Breast epithelium (tissue), 4 donors: ENCODE measurements around the gene SRSF11. TPM values are rescaled to one million over a fixed set of nuclear protein-coding genes. Genes with fewer than 3 reads are reported as not detected.

Experiments
- DNase-seq, 2 donors: peaks; one replicate each; pipeline ENCODE4 v3.0.0-alpha.2; 2019; ENCODE audit warnings: low spot score in 2 of 2
- H3K27ac ChIP-seq, 2 donors: fragments of 200-600 bp; sonication (generic) in 1 of 2; one replicate each; pipeline ENCODE4 v1.5.1; 2016 to 2019; ENCODE audit warnings: mild to moderate bottlenecking in 1 of 2
- H3K27me3 ChIP-seq, 2 donors: fragments of 200-600 bp; sonication (generic) in 1 of 2; one replicate each; pipeline versions ENCODE4 v1.5.1 to v1.6.0; 2017 to 2019; ENCODE audit warnings: control low read depth in 1 of 2, mild to moderate bottlenecking in 1 of 2
- H3K36me3 ChIP-seq: fragments of 200-600 bp; one replicate; pipeline ENCODE4 v1.5.1; 2019
- H3K4me1 ChIP-seq, 2 donors: fragments of 200-600 bp; sonication (generic); one replicate each; pipeline ENCODE4 v1.5.1; 2016 to 2019; ENCODE audit warnings: control low read depth in 1 of 2
- H3K4me3 ChIP-seq, 3 donors: fragments of 200-600 bp; sonication (generic); 1 replicate in 2 of 3; 2 replicates in 1 of 3; pipeline ENCODE4 v1.5.1; 2016 to 2019; ENCODE audit warnings: mild to moderate bottlenecking in 3 of 3, moderate library complexity in 2 of 3
- H3K9me3 ChIP-seq, 2 donors: fragments of 200-600 bp; sonication (generic) in 1 of 2; one replicate each; pipeline ENCODE4 v1.5.1; 2016 to 2019; ENCODE audit warnings: control low read depth in 1 of 2
- CTCF ChIP-seq, 3 donors: fragments of 450-650 bp; IDR thresholded peaks; one replicate each; pipeline ENCODE4 v1.5.1; 2016 to 2017; ENCODE audit warnings: antibody characterized with exemption in 3 of 3, mild to moderate bottlenecking in 3 of 3, moderate library complexity in 3 of 3
- POLR2A ChIP-seq: fragments of 450-650 bp; IDR thresholded peaks from one replicate; pipeline ENCODE4 v1.6.1; 2016; ENCODE audit warnings: antibody characterized with exemption, mild to moderate bottlenecking, moderate library complexity
- POLR2AphosphoS5 ChIP-seq, 3 donors: sonication (generic); formaldehyde crosslinking; IDR thresholded peaks; one replicate each; pipeline ENCODE4 v1.6.1; 2017; ENCODE audit warnings: antibody characterized with exemption in 3 of 3
- intact Hi-C: fragments of 100-400 bp; cut with DNase I; formaldehyde crosslinking; loops from one replicate; pipeline ENCODE4 v1.15.1; 2023; ENCODE audit warnings: low total_unique reads
- total RNA-seq, 3 donors: library from RNA; depleted of rRNA; stranded (reverse); fragments of >200 nt; gene quantifications; one replicate each; pipeline ENCODE4 v1.1.0, GENCODE V29; 2016

Gene SRSF11
- total RNA-seq, 3 donors from 2014 or later, result 200 to 295 (median 225) TPM

GRCh38 chr1:70248729-70249128 is 27.5 kb downstream of the SRSF11 start:
- intact Hi-C loops, result no loop called here
- DNase-seq, result no peak
- peaks cover 12% of the 10 kb centered on the region for H3K36me3 ChIP-seq
- H3K4me3 ChIP-seq, result no peak overlapping the region
- TF ChIP-seq CTCF (IDR thresholded peaks at IDR 0.05) (no peak), POLR2AphosphoS5 (IDR thresholded peaks at IDR 0.05) (no peak), POLR2A (no peak)
- no peaks in the 10 kb centered on the region for H3K27me3 ChIP-seq
- no peak overlapping the region for H3K27ac ChIP-seq
- no peaks in the 10 kb centered on the region for H3K9me3 ChIP-seq
- no peaks in the 10 kb centered on the region for H3K4me1 ChIP-seq

GRCh38 chr1:70256664-70257063 is 35.5 kb downstream of the SRSF11 start:
- intact Hi-C loops, result no loop called here
- no peak for DNase-seq

GRCh38 chr1:70264839-70265238 is 43.7 kb downstream of the SRSF11 start:
- intact Hi-C loops, result no loop called here
- Histone ChIP-seq H3K36me3 (peaks cover 5% of the 10 kb centered on the region), H3K27ac (no peak overlapping the region), H3K9me3 (no peaks in the 10 kb centered on the region), H3K4me1 (no peaks in the 10 kb centered on the region), H3K4me3 (no peak overlapping the region), H3K27me3 (no peaks in the 10 kb centered on the region)
- TF ChIP-seq POLR2AphosphoS5 (IDR thresholded peaks at IDR 0.05) (no peak), CTCF (IDR thresholded peaks at IDR 0.05) (no peak), POLR2A (no peak)
- DNase-seq, result no peak

More at GRCh38 chr1:70256664-70257063, 35.5 kb downstream of the SRSF11 start:
- no peaks in the 10 kb centered on the region for H3K9me3 ChIP-seq
- TF ChIP-seq POLR2AphosphoS5 (IDR thresholded peaks at IDR 0.05), result no peak
- no peak for TF ChIP-seq POLR2A
- no peak for TF ChIP-seq CTCF (IDR thresholded peaks at IDR 0.05)
- H3K27me3 ChIP-seq, result no peaks in the 10 kb centered on the region
- no peaks in the 10 kb centered on the region for H3K36me3 ChIP-seq
- no peak overlapping the region for H3K27ac ChIP-seq
- H3K4me1 ChIP-seq, result no peaks in the 10 kb centered on the region
- no peak overlapping the region for H3K4me3 ChIP-seq

- H3K4me1 ChIP-seq, result no peaks in the 10 kb centered on the region
- intact Hi-C loops, result no loop called here
- H3K9me3 ChIP-seq, result no peaks in the 10 kb centered on the region
- TF ChIP-seq POLR2AphosphoS5 (IDR thresholded peaks at IDR 0.05), result no peak
- TF ChIP-seq CTCF (IDR thresholded peaks at IDR 0.05), result no peak
- TF ChIP-seq POLR2A, result no peak
- H3K36me3 ChIP-seq, result peaks cover 5% of the 10 kb centered on the region
- H3K27me3 ChIP-seq, result no peaks in the 10 kb centered on the region
- no peak overlapping the region for H3K27ac ChIP-seq
- DNase-seq, result no peak
- H3K4me3 ChIP-seq, result no peak overlapping the region
These were observed 44.8 kb downstream of the SRSF11 start for GRCh38 chr1:70265946-70266345.

- Histone ChIP-seq H3K27ac (no peak overlapping the region), H3K36me3 (no peaks in the 10 kb centered on the region), H3K4me1 (no peaks in the 10 kb centered on the region), H3K9me3 (no peaks in the 10 kb centered on the region), H3K27me3 (no peaks in the 10 kb centered on the region), H3K4me3 (no peak overlapping the region)
- intact Hi-C loops, result no loop called here
- no peak for DNase-seq
- TF ChIP-seq POLR2AphosphoS5 (IDR thresholded peaks at IDR 0.05), result no peak
- no peak for TF ChIP-seq POLR2A
- TF ChIP-seq CTCF (IDR thresholded peaks at IDR 0.05), result no peak
These were observed 56.7 kb downstream of the SRSF11 start for GRCh38 chr1:70277875-70278274.
